NCI-H446 treated with DMSO at 0.1 percent for 48 hours (cell line): ENCODE measurements around the gene FBXL12.
"Not testable (repeated sequence)": the region's sequence is repeated elsewhere in the genome, so short reads cannot be mapped to it uniquely, and the experiment has no call there.

Source experiments
- DNase-seq: peaks from one replicate; lab custom pipeline; 2025; lab: John Stamatoyannopoulos, UW

Gene FBXL12

DNA sequence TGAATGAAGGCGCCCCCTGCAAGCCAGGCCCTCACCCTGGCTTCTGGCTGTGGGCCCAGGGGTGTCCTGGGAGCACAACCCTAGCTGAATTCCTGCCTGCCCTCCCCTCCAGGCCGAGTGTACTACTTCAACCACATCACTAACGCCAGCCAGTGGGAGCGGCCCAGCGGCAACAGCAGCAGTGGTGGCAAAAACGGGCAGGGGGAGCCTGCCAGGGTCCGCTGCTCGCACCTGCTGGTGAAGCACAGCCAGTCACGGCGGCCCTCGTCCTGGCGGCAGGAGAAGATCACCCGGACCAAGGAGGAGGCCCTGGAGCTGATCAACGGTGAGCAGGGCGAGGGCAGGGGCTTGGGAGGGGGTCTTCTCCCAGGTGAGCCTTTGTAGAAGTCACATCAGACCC lies 19.4 kb upstream of the FBXL12 start:
- DNase-seq = no peak

GRCh38 chr19:9836021-9836420 lies 17.1 kb upstream of the FBXL12 start:
- peak; percentile 16 for DNase-seq

DNA sequence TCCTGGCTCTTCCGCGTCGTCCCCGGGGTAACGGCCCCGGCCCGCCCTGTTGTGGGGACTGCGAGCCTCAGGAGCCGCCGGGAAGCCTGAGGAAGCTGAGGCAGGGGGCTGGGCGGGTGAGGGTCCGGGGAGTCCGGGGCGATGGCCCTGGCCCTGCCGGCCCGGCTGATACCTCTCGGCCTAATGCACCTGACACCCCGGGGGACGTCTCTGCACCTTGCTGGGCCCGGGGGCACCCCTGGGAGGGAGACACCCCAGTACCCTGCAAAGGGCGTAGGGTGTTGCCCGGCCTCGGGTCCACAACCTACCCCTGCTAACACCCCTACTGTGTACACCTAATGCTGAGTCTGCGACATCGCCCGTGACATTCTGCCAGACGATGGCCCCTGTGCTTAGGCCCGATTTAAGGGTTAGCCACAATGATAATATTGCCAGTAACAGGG lies 16.6 kb upstream of the FBXL12 start:
- DNase-seq = no peak

DNA sequence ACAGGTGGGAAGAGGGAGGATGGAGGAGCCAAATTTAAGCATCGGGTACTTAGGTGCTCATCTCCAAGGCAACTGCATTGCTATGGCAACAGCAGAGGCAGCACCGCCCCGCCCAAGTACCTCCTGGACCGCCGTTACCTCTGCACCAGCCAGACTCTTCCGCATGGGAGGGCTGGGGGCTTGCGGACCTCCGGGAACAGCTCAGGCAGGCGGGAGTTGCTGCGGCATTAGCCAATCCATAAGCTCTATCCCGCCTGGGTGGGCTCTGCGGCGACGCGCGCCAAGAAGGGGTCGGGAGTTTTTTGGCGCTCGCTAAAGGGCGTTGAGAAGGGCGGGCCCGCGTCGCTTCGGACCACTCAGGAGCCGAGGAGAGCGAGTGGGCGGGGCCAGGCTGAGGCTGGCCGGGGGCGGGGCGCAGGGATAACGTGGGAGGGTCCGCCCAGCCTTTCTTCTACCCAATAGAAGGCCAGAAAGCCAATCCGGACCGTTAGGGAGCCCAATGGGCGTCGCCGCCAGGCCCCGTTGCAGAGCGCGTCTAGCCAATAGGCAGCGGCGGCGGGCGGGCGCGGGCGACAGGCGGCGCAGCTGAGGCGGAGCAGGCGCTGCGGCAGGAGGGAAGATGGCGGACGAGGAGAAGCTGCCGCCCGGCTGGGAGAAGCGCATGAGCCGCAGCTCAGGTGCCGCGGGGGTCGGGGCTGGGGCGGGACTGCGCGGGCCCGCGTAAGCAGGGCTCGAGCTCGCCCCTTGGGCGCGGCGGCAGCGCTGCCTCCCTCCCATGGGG lies 16.0 kb upstream of the FBXL12 start, which contains the start of gene PIN1:
Gene PIN1 (plus strand): TSS at position 593 of the 781 bp plus-strand sequence. CDS start 27 bp downstream, at position 620.
- DNase-seq = peak; percentile 98

GRCh38 chr19:9834307-9834725 lies 15.4 kb upstream of the FBXL12 start:
- no peak for DNase-seq

GRCh38 chr19:9828551-9829063 lies 9.7 kb upstream of the FBXL12 start:
- no peak for DNase-seq

- DNase-seq = peak; percentile 72
Observed at GRCh38 chr19:9827289-9828238, 8.7 kb upstream of the FBXL12 start, which contains the start of gene UBL5. UBL5 (plus strand) TSS chr19:9827918; CDS start chr19:9828338, 420 bp downstream.

- no peak for DNase-seq
Observed at GRCh38 chr19:9823816-9824215, 4.9 kb upstream of the FBXL12 start.

GRCh38 chr19:9820034-9820433 lies 1.2 kb upstream of the FBXL12 start:
- not testable (repeated sequence) for DNase-seq

GRCh38 chr19:9819596-9819909 lies 674 bp upstream of the FBXL12 start:
- no peak for DNase-seq

GRCh38 chr19:9818175-9818733 lies 625 bp downstream of the FBXL12 start:
- no peak for DNase-seq

DNA sequence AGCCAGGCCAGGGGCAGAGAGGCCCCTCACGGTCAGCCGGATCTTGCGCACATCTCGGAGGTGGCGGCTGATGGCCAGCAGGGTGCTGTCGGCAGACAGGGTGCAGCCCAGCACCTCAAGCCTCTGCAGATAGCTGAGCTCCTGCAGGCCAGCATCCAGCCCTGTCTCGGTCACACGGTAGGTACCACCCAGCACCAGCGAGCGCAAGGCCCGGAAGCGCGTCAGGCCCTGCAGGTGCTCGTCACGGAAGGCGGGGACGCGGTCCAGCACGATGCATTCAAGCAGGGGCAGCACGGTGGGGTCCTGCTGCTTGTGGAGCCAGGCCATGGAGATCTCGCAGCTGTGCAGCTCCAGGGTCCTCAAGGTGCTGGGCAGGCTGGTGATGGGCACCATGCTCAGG lies 7.7 kb downstream of the FBXL12 start:
- DNase-seq = no peak

DNA sequence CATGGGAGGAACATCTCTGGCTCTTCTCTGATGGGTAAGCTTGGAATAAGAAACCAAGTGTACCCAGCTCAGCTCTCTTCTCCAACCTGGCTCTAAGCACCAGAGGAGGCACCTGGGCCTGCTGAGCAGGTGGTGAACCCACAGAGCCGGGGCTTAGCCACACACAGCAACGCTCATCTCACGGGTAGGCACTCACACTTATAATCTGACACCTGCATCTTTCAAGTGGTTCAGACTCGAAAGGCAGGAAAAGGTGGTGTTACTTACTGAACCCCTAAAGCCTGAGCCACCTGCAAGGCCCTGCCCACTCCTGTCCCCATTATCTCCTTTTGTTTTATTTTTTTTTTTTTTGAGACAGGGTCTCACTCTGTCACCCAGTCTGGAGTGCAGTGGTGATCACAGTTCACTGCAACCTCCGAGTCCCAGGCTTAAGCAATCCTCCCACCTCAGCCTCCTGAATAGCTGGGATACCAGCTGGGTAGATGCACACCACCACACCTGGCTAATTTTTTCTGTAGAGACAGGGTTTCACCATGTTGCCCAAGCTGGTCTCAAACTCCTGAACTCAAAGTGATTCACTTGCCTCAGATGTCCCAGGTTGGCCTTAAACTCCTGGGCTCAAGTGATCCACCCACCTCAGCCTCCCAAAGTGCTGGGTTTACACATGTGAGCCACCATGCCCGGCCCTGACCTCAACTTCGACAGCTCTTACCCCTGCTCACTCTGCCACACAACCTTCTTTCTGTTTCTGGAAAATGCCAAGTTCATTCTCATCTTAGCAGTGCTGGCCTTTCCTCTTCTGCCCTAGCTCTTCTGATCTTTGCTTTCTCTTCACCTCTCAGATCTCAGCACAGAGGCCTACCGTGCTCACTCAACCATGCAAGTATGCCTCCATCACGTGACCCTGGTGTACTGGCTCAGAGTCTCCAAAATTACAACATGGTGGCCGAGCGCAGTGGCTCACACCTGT lies 9.7 kb downstream of the FBXL12 start:
- no peak for DNase-seq

- no peak for DNase-seq
Observed at GRCh38 chr19:9806803-9807202, 12.1 kb downstream of the FBXL12 start.

GRCh38 chr19:9801976-9802375 lies 16.9 kb downstream of the FBXL12 start:
- DNase-seq = no peak

DNA sequence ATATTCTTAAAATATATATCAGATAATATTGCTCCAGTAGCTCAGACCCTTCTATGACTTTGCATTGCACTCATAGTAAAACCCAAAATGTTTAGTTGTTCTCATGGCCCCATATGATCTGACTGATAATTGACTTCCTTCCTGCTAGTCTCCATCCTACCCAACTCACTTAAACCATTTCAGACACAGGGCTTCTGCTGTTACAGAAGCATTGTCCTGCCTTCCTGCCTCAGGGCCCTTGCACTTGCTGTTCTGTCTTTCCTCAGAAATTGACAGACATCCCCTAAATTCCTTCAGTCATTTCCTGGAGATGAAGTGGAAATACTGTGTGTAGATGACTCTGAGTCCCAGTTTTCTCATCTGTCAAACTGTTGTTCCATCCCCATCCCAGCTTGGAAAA lies 19.7 kb downstream of the FBXL12 start:
- DNase-seq = no peak

GRCh38 chr19:9797871-9798270 lies 21.0 kb downstream of the FBXL12 start:
- DNase-seq = no peak

DNA sequence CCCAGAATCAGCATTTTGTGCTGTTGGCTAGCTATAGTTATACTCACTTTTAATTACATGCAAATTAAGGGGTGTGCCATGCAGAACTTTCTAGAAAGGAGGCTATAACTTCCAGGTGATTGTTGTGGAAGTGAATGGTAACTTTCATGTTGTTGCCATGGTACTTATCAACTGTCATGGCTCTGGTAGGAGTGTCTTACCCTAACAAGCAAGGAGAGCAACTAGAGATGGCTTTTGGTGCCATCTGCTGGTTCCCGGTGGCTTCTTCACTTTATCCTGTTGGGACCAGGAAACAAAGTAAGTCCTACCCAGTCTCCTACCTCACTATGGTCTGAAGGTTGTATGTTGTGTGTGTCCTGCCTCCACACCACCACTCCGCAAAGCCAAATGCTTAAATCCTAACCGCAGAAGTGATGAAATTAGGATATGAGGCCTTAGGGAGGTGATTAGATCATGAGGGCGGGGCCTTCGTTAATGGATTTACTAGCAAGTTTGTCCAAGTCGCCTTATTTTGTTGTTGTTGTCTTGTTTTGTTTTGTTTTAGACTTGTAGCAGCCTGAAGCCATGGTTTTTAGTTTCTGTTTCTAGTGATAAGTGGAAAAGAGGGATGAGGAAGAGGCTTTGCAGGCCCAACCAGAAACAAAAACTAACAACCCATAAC lies 22.6 kb downstream of the FBXL12 start:
- DNase-seq = peak; percentile 78

- DNase-seq = no peak
Observed at GRCh38 chr19:9793071-9793591, 25.7 kb downstream of the FBXL12 start.
